ENCODE data around the gene MAMDC2.

DNA sequence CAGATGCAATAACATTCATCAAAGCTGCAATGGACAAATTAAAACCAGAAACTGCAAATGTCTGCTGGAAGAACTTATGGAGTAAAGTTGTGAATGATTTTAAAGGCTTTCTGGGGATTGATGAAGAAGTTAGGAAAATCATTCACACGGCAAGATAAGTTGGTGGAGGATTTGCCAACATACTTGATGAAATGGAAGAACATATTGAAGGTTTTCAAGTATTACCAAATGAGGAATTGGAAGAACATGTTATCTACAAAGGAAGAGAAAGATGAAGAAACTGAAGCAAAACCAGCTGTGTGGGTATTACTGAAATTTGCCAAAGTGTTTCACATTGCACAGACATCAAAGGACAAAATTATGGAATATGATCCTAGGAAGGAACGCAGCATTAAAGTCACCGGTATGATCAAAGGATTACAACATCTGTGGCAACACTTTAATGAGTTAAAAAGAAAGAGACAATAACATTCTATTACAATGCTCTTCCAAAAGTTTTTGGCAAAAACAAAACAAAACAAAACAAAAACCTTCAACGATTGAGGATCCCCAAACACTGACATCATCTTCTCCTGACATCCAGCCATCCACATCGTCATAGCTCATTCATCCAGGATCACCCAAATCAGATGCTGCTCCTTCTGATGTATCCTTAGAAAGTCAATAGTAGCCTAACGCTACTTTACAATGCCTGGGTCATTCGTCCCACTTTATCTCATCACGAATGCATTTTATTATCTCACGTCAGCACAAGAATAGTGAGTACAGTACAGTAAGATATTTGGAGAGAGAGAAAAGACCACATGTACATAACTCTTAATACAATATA lies 153.8 kb downstream of the MAMDC2 start:
- TF ChIP-seq CTCF (IDR thresholded peaks at IDR 0.05; ENCODE audit: low read length) (no peak), EZH2 (optimal IDR thresholded peaks at IDR 0.05; ENCODE audit: low read depth, low read length) (no peak), EZH2phosphoT487 (IDR thresholded peaks at IDR 0.05; ENCODE audit: low read length) (no peak)
